Heart right ventricle (tissue), 16 donors: Measurements from ENCODE around the gene PDIA6. TPM values are rescaled to one million over a fixed set of nuclear protein-coding genes. Genes with fewer than 3 reads are reported as not detected.
A peak's percentile ranks its signal among the peaks of the same experiment; 100 is the strongest.

Source experiments
- ATAC-seq, 8 donors: fragments of 200-7000 bp; cut with Tn5 transposase; one replicate each; pipeline ENCODE4 v1.9.1; 2020; ENCODE audit warnings: mild to moderate bottlenecking in 8 of 8, moderate library complexity in 8 of 8, moderate number of reproducible peaks in 1 of 8
- DNase-seq, 2 donors: peaks; one replicate each; pipeline ENCODE4 v3.0.0-alpha.2; 2020
- H3K27ac ChIP-seq, 10 donors: fragments of 200-600 bp; sonication (generic) in 2 of 10; one replicate each; pipeline versions ENCODE4 v1.5.0 to v1.8.0; 2020 to 2022; ENCODE audit warnings: mild to moderate bottlenecking in 3 of 10
- H3K27me3 ChIP-seq, 7 donors: fragments of 200-600 bp; one replicate each; pipeline ENCODE4 v1.8.0; 2021 to 2022; ENCODE audit warnings: mild to moderate bottlenecking in 2 of 7
- H3K36me3 ChIP-seq, 9 donors: fragments of 200-600 bp; sonication (generic) in 1 of 9; one replicate each; pipeline versions ENCODE4 v1.5.0 to v1.8.0; 2020 to 2022; ENCODE audit warnings: mild to moderate bottlenecking in 2 of 9
- H3K4me1 ChIP-seq, 9 donors: fragments of 200-600 bp; sonication (generic) in 1 of 9; one replicate each; pipeline versions ENCODE4 v1.5.0 to v1.8.0; 2020 to 2022; ENCODE audit warnings: mild to moderate bottlenecking in 4 of 9
- H3K4me3 ChIP-seq, 10 donors: fragments of 200-600 bp; sonication (generic) in 2 of 10; one replicate each; pipeline versions ENCODE4 v1.5.0 to v1.8.0; 2020 to 2022; ENCODE audit warnings: mild to moderate bottlenecking in 7 of 10, moderate library complexity in 2 of 10
- H3K9me3 ChIP-seq, 11 donors: fragments of 200-600 bp in 10 of 11; sonication (generic) in 2 of 11; one replicate each; pipeline versions ENCODE4 v1.5.0 to v1.8.0; 2013 to 2022; ENCODE audit warnings: mild to moderate bottlenecking in 2 of 11, control low read depth in 1 of 11, moderate library complexity in 1 of 11
- WGBS, 2 donors: extraction: QIAGEN DNeasy Blood & Tissue Kit; methylation state at CpG; one replicate each; pipeline ENCODE4 v1.1.7; 2013; ENCODE audit warnings: inconsistent platforms in 1 of 2; 5-methylcytosine and 5-hydroxymethylcytosine counted together
- intact Hi-C, 10 donors: fragments of 100-400 bp; cut with DNase I; formaldehyde crosslinking; loops; one replicate each; pipeline versions ENCODE4 v1.11.1 to v1.14.2; 2022
- polyA plus RNA-seq, 2 donors: library from polyadenylated mRNA; stranded (reverse); fragments of 200-250 nt; gene quantifications; one replicate each; pipeline ENCODE4 v1.2.3, GENCODE V29; 2013
- total RNA-seq, 10 donors: library from RNA; stranded (reverse); fragmentation: NEBNext Ultra II Directional in 3 of 10; extraction: Animal tissue kit (Norgen Biotek cat#: 25700) in 3 of 10; gene quantifications; one replicate each; pipeline versions ENCODE4 v1.2.1 to v1.2.4, GENCODE V29; 2021 to 2023
- TF ChIP-seq, protein P1 (sequence below), 9 donors: fragments of 200-600 bp; sonication (generic) in 2 of 9; IDR thresholded peaks; one replicate each; pipeline versions ENCODE4 v1.5.0 to v1.8.0; 2021 to 2022; ENCODE audit warnings: antibody characterized with exemption in 9 of 9, mild to moderate bottlenecking in 5 of 9, moderate library complexity in 1 of 9
- donor health status: Arrhythmogenic right ventricular cardiomyopathy.
- donor health status: ischemic (EF 13 %, LVEDD 7.1; RV severe dilation, severe dysfunction).
- donor health status: healthy with polysubstance abuse.
- donor health status: DM: no; HTN: yes; CAD: no.
- donor health status: DM: no; HTN: no; CAD: no.
- donor health status: ischemic (EF 25% LVEDD 6.9; RV normal size, moderate dysfunction).
- donor health status: ischemic (EF 25% LVEDD 5.7; RV mildly dilated, moderate dysfunction).
- donor health status: healthy.
- donor health status: DM: yes; HTN: yes; CAD: no.
- donor health status: Ischemic cardiomyopathy.
- donor health status: ischemic (EF 35%, LVEDD 5.7; RV mildly dilated, moderate dysfunction).
- donor health status: nonischemic (EF 11% LVEDD 7.7; RV severe dilation, severe dysfunction).
- donor health status: DM: yes; HTN: yes; CAD: no.
- donor health status: PGD.
- donor health status: ischemic (EF 29% LVEDD 5.4; RV normal size, mild dysfunction).
- donor health status: nonischemic (EF 23%, LVEDD 6.1; RV moderate dilation, normal function).

The PDIA6 gene
- total and polyA plus RNA-seq, 12 donors = 24.7 to 317 (median 107) TPM

DNA sequence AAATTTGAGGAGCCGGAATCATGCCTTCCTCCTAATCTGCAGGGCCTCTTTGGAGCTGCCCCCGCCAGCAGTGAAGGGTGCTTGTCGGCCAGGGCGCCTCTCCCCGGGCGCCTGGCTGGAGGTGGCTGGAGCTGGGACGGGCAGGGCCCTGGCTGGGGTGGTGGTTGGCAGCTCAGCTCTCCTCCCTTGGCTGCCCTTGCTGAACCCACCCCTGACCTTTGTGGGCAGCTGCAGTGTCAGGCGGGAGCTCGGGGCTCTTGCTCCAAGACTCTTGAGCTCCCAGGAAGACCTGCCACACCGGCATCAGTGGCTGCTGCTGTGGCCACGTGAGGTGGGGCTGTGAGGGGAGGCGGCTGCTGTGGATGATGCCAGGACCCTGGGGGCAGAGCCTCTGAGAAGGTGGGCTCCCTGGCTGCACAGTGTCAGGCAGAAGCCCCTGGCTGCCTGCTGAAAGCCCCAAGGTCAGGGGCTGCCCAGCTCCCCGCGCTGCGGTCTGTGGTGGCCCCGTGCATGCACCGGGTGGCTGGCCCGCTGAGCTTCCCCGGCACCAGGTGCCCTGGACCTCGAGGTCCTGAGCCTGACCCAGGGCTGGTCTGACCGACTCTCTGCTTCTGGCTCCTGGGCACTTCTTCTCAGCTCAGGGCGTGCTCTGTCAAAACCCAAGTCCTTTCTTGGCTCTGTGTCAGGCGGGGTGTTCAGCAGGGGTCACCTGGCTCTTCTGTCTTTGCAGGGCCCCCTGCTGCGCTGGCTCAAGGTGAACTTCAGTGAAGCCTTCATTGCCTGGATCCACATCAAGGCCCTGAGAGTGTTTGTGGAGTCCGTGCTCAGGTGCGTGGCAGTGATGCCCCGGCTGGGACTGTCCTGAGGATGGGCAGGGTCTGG is 34.5 kb downstream of the PDIA6 start:
- Histone ChIP-seq H3K4me3 (no peak overlapping the region), H3K36me3 (peaks cover 0 to 61% (median 19%) of the 10 kb centered on the region in 9 donors), H3K9me3 (no peaks in the 10 kb centered on the region), H3K27ac (peak overlapping the region in 3 of 10 donors; percentile 21 to 44 (median 39)), H3K4me1 (peaks cover 0 to 28% (median 17%) of the 10 kb centered on the region in 9 donors), H3K27me3 (no peaks in the 10 kb centered on the region)
- ATAC-seq = peak in 5 of 8 donors; percentile 10 to 50 (median 34)
- 71 to 80% methylated on average over 27 of the region's 27 CpGs for WGBS, 2 donors
- TF ChIP-seq, protein P1, sequence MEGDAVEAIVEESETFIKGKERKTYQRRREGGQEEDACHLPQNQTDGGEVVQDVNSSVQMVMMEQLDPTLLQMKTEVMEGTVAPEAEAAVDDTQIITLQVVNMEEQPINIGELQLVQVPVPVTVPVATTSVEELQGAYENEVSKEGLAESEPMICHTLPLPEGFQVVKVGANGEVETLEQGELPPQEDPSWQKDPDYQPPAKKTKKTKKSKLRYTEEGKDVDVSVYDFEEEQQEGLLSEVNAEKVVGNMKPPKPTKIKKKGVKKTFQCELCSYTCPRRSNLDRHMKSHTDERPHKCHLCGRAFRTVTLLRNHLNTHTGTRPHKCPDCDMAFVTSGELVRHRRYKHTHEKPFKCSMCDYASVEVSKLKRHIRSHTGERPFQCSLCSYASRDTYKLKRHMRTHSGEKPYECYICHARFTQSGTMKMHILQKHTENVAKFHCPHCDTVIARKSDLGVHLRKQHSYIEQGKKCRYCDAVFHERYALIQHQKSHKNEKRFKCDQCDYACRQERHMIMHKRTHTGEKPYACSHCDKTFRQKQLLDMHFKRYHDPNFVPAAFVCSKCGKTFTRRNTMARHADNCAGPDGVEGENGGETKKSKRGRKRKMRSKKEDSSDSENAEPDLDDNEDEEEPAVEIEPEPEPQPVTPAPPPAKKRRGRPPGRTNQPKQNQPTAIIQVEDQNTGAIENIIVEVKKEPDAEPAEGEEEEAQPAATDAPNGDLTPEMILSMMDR (IDR thresholded peaks at IDR 0.05) = no peak
- intact Hi-C loops = no loop called here
- DNase-seq = no peak

DNA sequence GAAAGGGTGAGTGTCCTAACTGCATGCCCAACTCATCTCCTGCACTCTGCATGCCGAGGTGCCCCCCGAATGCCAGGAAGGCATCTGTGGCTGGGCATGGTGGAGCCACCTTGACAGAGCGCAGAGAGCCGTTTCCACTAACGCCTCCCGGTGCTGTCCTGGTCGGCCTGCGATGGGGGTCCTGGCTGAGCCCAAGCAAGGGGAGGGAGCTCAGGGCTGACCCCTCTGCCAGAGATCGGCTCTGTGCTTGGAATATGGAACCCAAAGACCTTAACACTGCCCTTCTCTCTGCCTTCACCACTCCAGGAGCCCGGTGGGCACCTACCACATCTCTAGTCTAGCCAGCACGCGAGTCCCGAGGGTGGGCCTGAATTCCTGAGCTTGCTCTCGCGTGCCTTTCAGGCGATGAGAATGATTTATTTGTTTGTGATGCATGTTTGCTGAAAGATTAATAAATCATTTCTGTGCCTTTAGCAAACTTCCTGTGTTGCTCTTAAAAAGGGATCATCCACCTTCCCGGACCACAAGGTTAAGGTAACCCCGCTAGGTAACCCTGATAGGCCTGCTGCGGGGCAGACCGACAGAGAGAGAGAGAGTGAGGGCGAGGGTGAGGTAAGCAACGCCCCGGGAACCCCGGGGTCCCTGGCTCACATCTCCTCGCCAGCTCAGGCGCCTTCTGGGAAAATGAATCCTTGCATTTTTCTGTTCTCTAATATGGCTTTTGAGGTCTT is 35.3 kb downstream of the PDIA6 start:
- peaks cover 0 to 28% (median 17%) of the 10 kb centered on the region in 9 donors for H3K4me1 ChIP-seq
- 93 to 95% methylated on average over 26 of the region's 26 CpGs for WGBS, 2 donors
- peak overlapping the region in 2 of 10 donors; percentile 21 to 44 for H3K27ac ChIP-seq
- intact Hi-C loops = no loop called here
- DNase-seq = no peak
- no peaks in the 10 kb centered on the region for H3K27me3 ChIP-seq
- peaks cover 0 to 53% (median 16%) of the 10 kb centered on the region in 9 donors for H3K36me3 ChIP-seq
- no peak overlapping the region for H3K4me3 ChIP-seq
- ATAC-seq = no peak
- TF ChIP-seq, protein P1 (IDR thresholded peaks at IDR 0.05) = no peak
- no peaks in the 10 kb centered on the region for H3K9me3 ChIP-seq

DNA sequence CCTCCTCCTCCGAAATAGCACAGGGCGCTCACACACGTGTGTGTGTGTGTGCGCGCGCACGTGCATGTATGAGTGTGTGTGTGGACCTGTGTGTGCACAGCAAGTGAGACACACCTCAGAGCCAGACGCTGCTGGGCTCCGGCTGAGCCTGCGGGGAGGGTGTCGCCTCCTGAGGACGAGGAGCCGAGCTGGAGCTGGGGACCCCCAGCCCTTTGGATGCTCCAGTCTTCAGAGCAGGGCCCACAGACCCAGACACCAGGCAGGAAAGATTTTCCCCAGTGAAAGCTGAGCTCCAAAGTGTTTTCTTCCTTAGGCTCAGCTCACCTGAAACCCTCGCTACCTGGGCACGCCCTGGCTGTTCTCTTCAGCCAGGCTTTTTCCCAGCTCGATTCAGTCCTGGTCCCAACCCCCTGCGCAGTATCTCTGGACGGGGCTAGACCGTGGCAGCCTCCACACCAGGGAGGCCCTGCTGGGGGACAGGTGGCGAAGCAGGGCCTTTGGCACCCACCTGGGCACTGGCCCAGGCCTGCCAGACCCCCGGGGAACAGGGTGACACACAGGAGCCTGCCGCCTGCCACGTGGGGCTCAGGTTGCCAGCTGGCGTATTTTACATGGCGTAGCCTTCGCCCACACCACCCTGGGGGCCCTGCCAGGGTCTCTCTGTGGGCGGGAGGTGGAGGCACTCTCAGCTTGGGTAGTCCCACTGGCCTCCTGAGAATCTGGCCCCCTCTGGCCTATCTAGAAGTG is 36.2 kb downstream of the PDIA6 start:
- DNase-seq = no peak
- TF ChIP-seq, protein P1 (IDR thresholded peaks at IDR 0.05) = no peak
- Histone ChIP-seq H3K27me3 (no peaks in the 10 kb centered on the region), H3K4me1 (peaks cover 0 to 28% (median 17%) of the 10 kb centered on the region in 9 donors), H3K9me3 (no peaks in the 10 kb centered on the region), H3K27ac (no peak overlapping the region), H3K4me3 (no peak overlapping the region), H3K36me3 (peaks cover 0 to 44% (median 16%) of the 10 kb centered on the region in 9 donors)
- peak in 1 of 8 donors; percentile 5 for ATAC-seq
- intact Hi-C loops = loop anchor here in 1 of 10 donors (1.0 kb wide), 1 partner anchor 36 kb away; no protein-coding TSS in a partner anchor
- WGBS, 2 donors = 91 to 93% methylated on average over 27 of the region's 27 CpGs

DNA sequence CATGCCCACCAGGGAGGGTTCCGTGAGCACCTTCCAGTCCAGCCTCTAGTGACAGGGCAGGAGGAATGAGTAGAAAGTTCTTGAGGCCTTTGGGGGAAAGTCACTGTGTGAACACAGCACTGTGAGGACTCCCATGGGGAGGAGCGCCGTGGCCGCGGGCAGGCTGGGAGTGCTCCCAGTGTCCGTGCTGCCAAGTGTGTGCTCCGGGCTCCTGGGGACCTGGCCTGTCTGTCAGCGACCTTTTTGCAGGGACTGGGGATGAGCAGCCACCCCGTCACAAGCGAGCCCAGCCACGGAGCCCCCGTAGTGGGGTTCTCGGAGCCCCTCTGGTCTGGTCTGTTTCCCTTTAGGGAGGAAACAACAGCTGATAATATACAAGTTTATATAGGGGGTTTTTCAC is 36.8 kb downstream of the PDIA6 start:
- DNase-seq = no peak
- 85 to 86% methylated on average over 13 of the region's 13 CpGs for WGBS, 2 donors
- Histone ChIP-seq H3K4me1 (peaks cover 0 to 28% (median 17%) of the 10 kb centered on the region in 9 donors), H3K27me3 (no peaks in the 10 kb centered on the region), H3K27ac (no peak overlapping the region), H3K36me3 (peaks cover 0 to 38% (median 11%) of the 10 kb centered on the region in 9 donors), H3K9me3 (no peaks in the 10 kb centered on the region), H3K4me3 (no peak overlapping the region)
- ATAC-seq = no peak
- TF ChIP-seq, protein P1 (IDR thresholded peaks at IDR 0.05) = no peak
- intact Hi-C loops = loop anchor here in 1 of 10 donors (1.0 kb wide), 1 partner anchor 36 kb away; no protein-coding TSS in a partner anchor
